ENCODE measurements around the gene EVX2. TPM values are rescaled to one million over a fixed set of nuclear protein-coding genes. Genes with fewer than 3 reads are reported as not detected.

The EVX2 gene
- total and polyA plus RNA-seq, 4 donors = not detected

GRCh38 chr2:176117162-176117822 is 33.5 kb upstream of the EVX2 start:
- Histone ChIP-seq H3K36me3 (ENCODE audit: control insufficient read depth in 4 of 4, insufficient read depth in 4 of 4, low read length in 4 of 4) (no peaks in the 10 kb centered on the region), H3K4me3 (no peak overlapping the region), H3K27ac (ENCODE audit: low read depth in 1 of 2, low read length in 1 of 2) (no peak overlapping the region), H3K9me3 (ENCODE audit: control insufficient read depth in 4 of 4, insufficient read depth in 3 of 4, low read length in 3 of 4) (peaks cover 0 to 19% (median 0%) of the 10 kb centered on the region in 4 donors), H3K9ac (ENCODE audit: insufficient read depth in 1 of 2, low read length in 2 of 2) (no peak overlapping the region), H3K4me1 (ENCODE audit: control insufficient read depth in 5 of 5, insufficient read depth in 5 of 5, low read length in 5 of 5) (peaks cover 0 to 5% (median 0%) of the 10 kb centered on the region in 5 donors), H3K27me3 (ENCODE audit: control insufficient read depth in 3 of 3, insufficient read depth in 3 of 3, low read length in 2 of 3) (peaks cover 36 to 96% (median 93%) of the 10 kb centered on the region in 3 donors)
- WGBS, 2 donors = 20 to 21% methylated on average over 37 to 40 of the region's 40 CpGs
- no peak for ATAC-seq (ENCODE audit: insufficient read depth, low FRiP score)
- no peak for DNase-seq
- no peak for TF ChIP-seq CTCF (IDR thresholded peaks at IDR 0.05; ENCODE audit: control extremely low read depth, extremely low read depth)

GRCh38 chr2:176115883-176116813 is 32.4 kb upstream of the EVX2 start, which contains the start of gene HOXD10:
Gene HOXD10 (plus strand): TSS chr2:176116778. CDS start chr2:176116834, 56 bp downstream.
- 5 to 8% methylated on average over 64 to 66 of the region's 66 CpGs for whole genome bisulfite sequencing, 2 donors
- Histone ChIP-seq H3K27ac (ENCODE audit: low read depth in 1 of 2, low read length in 1 of 2) (no peak within 1 kb of the TSS), H3K9me3 (ENCODE audit: control insufficient read depth in 4 of 4, insufficient read depth in 3 of 4, low read length in 3 of 4) (peaks cover 0 to 22% (median 0%) of the 10 kb centered on the region in 4 donors), H3K4me3 (no peak within 1 kb of the TSS), H3K4me1 (ENCODE audit: control insufficient read depth in 5 of 5, insufficient read depth in 5 of 5, low read length in 5 of 5) (peaks cover 0 to 6% (median 0%) of the 10 kb centered on the region in 5 donors), H3K9ac (ENCODE audit: insufficient read depth in 1 of 2, low read length in 2 of 2) (no peak within 1 kb of the TSS), H3K36me3 (ENCODE audit: control insufficient read depth in 4 of 4, insufficient read depth in 4 of 4, low read length in 4 of 4) (no peaks in the 10 kb centered on the region), H3K27me3 (ENCODE audit: control insufficient read depth in 3 of 3, insufficient read depth in 3 of 3, low read length in 2 of 3) (peaks cover 36 to 99% (median 98%) of the 10 kb centered on the region in 3 donors)
- ATAC-seq (ENCODE audit: insufficient read depth, low FRiP score) = peak; percentile 34
- TF ChIP-seq CTCF (IDR thresholded peaks at IDR 0.05; ENCODE audit: control extremely low read depth, extremely low read depth) = no peak
- DNase-seq = peak in 1 of 3 donors; percentile 68

GRCh38 chr2:176114930-176115625 is 31.3 kb upstream of the EVX2 start:
- DNase-seq = no peak
- 11 to 19% methylated on average over 16 of the region's 16 CpGs for WGBS, 2 donors
- H3K9ac ChIP-seq (ENCODE audit: insufficient read depth in 1 of 2, low read length in 2 of 2) = no peak overlapping the region
- H3K4me3 ChIP-seq = no peak overlapping the region
- TF ChIP-seq CTCF (IDR thresholded peaks at IDR 0.05; ENCODE audit: control extremely low read depth, extremely low read depth) = no peak
- H3K9me3 ChIP-seq (ENCODE audit: control insufficient read depth in 4 of 4, insufficient read depth in 3 of 4, low read length in 3 of 4) = peaks cover 0 to 22% (median 0%) of the 10 kb centered on the region in 4 donors
- H3K27ac ChIP-seq (ENCODE audit: low read depth in 1 of 2, low read length in 1 of 2) = no peak overlapping the region
- peaks cover 45 to 99% (median 98%) of the 10 kb centered on the region in 3 donors for H3K27me3 ChIP-seq (ENCODE audit: control insufficient read depth in 3 of 3, insufficient read depth in 3 of 3, low read length in 2 of 3)
- ATAC-seq (ENCODE audit: insufficient read depth, low FRiP score) = no peak
- peaks cover 0 to 6% (median 0%) of the 10 kb centered on the region in 5 donors for H3K4me1 ChIP-seq (ENCODE audit: control insufficient read depth in 5 of 5, insufficient read depth in 5 of 5, low read length in 5 of 5)
- H3K36me3 ChIP-seq (ENCODE audit: control insufficient read depth in 4 of 4, insufficient read depth in 4 of 4, low read length in 4 of 4) = no peaks in the 10 kb centered on the region
